Occipital lobe (tissue), 2 donors: ENCODE data around the gene CD300LD. TPM values are rescaled to one million over a fixed set of nuclear protein-coding genes. Genes with fewer than 3 reads are reported as not detected.
"Not testable (repeated sequence)": the region's sequence is repeated elsewhere in the genome, so short reads cannot be mapped to it uniquely, and the experiment has no call there.

Source experiments
- DNase-seq: peaks from one replicate; lab custom pipeline; 2025; lab: John Stamatoyannopoulos, UW
- total RNA-seq: library from RNA; depleted of rRNA; stranded (reverse); fragments of >200 nt; gene quantifications from one replicate; pipeline ENCODE4 v1.2.3, GENCODE V29; 2014

CD300LD gene
- total RNA-seq = not detected

DNA sequence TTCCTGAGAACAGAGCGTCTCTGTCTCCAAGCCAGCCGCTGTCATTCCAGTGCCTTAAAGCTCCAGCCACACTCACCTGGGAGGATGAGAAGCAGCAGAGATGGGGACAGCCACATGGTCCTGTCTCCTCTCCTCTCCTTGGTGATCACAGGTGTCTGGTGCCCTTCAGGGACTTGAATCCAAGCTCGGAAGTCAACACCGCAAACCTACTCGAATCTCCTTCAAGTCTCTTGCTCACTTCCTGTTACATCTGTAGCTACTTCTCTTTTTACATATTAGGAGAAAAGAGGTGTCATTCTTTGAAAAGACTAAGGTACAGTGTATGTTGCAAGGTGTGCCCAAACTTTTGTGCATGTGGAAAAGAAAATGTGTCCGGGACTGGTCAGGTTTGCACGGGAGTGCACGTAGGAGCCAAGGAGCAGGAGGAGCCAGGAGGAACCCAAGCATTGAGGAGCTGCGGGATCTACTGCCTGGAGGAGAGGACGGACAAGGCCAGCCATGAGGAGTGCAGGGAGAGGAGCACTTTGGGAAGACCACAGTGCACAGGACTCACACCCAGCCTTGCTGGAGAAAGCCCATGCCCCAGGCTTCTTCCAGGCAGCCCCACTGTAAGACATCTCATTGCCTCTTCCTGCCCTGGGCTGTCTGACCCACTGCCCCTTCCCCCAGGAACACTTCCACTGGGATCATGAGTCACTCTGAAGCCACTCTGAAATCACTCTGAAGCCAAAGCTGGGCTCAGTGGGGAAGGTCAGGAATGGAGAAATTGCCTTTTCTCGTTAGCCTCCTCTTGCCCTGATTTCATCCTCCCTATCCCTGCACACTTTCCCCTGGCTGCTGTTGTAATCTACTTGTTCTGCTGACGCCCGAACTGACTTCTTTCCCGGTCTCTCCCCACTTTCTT is at the start of gene CD300LD:
Gene CD300LD, minus strand, starts transcription at position 197 of the 904 bp plus-strand sequence. Its CDS starts 81 bp downstream, at position 116.
- no peak for DNase-seq

GRCh38 chr17:74641224-74641957 is 49.3 kb upstream of the CD300LD start:
- no peak for DNase-seq

- DNase-seq = no peak
Measured at GRCh38 chr17:74639704-74640151, 47.6 kb upstream of the CD300LD start.

- no peak for DNase-seq
Measured at GRCh38 chr17:74637926-74638325, 45.8 kb upstream of the CD300LD start.

DNA sequence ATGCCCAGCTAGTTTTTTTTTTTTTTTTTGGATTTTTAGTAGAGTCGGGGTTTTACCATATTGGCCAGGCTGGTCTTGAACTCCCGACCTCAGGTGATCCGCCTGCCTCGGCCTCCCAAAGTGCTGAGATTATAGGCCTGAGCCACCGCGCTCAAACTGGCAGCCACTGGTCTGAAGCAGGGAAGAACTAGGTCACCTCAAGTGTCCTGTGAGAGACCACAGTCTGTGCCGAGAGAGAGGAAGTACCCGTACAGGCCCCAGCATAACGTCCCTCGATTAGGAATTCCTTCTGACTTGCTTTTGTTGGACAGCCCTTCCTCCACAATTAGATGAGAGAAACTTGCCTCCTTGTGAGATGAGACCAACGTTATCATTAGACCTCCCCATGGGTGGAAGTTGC is 45.2 kb upstream of the CD300LD start:
- no peak for DNase-seq

DNA sequence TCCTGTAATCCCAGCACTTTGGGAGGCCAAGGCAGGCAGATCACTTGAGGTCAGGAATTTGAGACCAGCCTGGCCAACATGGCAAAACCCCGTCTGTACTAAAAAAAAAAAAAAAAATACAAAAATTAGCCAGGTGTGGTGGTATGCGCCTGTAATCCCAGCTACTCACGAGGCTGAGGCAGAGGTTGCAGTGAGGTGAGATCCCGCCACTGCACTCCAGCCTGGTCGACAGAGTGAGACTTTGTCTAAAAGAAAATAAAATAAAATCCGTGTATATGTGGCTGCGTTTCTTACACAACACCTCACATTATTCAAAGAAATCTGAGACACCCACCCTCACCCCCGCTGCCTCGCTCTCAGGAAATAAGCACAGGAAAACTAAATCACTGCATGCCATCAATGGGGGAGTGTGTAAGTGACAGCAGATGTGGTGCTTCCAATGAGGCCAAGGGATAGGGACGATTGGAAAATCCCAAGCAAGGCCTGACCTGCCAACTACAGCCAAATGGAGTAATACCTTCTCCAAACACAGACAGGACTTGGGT is 44.5 kb upstream of the CD300LD start:
- DNase-seq = not testable (repeated sequence)

DNA sequence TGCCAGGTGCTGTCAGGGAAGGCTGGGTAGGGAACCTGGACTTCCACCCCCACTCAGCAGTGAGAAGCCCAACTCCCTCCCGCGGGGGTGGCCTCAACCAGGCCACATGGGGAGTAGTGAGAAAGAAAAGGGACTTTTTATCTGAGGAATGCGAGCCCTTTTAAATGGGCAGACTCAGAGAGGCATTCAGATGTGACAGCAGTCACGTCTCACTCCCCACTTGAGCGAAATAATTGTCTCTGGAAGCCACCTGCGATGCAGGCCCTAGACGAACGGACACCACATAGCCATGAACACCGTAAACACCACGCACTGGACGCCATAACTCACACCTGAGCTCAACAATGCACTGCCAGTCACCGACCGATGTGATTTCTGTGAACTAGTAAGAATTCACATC is 43.3 kb upstream of the CD300LD start:
- DNase-seq = no peak

DNA sequence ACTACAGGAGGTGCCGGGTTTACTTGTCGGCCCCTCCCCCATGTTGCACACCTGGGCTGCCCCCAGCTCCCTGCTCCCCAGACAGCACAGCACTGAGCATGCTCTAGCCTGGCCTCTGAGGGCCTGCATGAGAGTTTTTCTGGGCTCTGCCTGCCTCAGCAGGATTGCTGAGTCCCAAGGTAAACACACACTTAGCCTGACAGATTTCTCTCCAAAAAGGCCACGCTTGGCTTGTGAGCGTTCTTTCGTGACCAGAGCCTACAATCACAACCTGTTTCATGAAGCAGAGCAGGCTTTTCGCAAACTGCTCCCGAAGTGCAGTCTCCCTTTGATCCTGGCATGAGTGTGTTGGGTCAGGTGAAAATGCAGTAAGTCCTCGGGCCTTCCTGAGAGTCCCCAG is 41.2 kb upstream of the CD300LD start:
- DNase-seq = no peak

DNA sequence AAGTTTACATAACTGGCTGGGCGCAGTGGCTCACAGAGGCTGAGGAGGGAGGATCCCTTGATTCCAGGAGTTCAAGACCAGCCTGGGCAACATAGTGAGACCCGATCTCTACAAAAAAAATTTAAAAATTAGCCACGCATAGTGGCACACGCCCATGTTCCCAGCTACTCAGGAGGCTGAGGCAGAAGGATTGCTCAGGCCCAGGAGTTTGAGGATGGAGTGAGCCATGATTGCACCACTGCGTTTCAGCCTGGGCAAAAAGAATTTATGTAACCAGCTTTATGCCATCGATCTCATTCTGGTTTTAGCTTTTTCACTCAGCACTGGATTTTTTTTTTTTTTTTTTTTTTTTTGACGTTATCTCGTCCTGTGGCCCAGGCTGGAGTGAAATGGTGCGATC is 40.5 kb upstream of the CD300LD start:
- DNase-seq = no peak

DNA sequence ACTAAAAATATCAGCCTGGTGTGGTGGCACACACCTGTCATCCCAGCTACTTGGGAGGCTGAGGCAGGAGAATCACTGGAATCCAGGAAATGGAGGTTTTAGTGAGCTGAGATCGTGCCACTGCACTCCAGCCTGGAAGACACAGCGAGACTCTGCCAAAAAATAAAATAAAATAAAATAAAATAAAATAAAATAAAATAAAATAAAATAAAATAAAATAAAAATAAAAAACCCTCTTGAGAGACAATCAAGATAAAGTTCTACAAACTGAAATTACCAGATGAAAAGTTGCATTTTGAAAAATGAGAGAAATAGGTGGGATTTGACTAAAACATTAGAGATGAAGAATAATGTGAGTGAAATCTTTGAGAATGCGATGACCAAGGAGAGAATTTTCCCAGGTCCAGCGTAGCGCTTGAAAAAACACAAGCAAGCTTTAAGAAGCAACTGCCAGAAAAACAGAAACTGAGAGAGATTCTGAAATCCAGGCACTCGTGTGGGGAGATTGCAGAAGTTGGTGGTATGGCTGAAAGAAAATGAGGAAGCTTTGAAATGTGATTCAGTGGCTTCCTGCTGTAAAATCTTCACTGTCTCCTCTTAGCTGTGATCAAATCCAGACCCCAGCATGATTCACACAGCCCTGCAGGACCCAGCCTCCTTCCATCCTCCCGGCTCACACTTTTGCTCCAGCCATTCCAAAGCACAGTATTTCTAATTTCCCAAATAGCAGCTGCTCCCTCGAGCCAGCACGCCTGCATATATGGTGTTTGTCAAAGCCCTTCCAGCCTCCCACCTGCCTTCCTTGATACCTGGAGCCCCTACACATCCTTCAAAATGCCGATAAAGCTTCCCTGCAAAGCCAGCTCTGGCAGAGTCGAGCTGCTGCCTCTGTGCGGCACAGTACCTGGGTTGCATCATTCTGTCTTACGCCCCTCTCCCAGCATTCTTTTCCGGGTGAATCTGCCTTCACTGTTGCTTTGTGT is 39.7 kb upstream of the CD300LD start:
- DNase-seq = no peak

GRCh38 chr17:74630251-74630650 is 38.2 kb upstream of the CD300LD start:
- DNase-seq = not testable (repeated sequence)

GRCh38 chr17:74625661-74626060 is 33.6 kb upstream of the CD300LD start:
- no peak for DNase-seq

DNA sequence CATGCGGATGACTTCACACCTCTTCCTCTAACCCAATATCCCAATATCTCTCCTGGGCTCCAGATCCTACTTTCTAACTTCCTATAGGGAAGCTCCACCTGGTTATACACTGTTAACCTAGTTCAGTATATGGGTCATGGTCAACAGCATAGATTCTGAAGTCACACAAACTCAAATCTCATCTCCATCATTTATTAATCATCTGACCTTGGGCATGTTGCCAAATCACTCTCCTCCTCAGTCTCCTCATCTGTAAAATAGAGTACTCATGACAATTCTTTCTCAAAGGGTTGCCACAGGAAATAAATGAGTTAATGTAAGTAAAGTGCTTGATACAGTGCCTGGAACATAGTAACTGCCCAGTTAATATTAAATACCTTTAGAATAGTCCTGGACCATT is 32.0 kb upstream of the CD300LD start:
- no peak for DNase-seq

GRCh38 chr17:74623693-74624093 is 31.6 kb upstream of the CD300LD start, which contains the start of gene CD300E:
CD300E (minus strand) TSS chr17:74623738; CDS start chr17:74623621, 117 bp downstream.
- DNase-seq = no peak

- DNase-seq = no peak
Measured at GRCh38 chr17:74619077-74619673, 27.1 kb upstream of the CD300LD start.

GRCh38 chr17:74618451-74618850 is 26.4 kb upstream of the CD300LD start:
- no peak for DNase-seq

- DNase-seq = no peak
Measured at GRCh38 chr17:74616696-74617095, 24.6 kb upstream of the CD300LD start.

DNA sequence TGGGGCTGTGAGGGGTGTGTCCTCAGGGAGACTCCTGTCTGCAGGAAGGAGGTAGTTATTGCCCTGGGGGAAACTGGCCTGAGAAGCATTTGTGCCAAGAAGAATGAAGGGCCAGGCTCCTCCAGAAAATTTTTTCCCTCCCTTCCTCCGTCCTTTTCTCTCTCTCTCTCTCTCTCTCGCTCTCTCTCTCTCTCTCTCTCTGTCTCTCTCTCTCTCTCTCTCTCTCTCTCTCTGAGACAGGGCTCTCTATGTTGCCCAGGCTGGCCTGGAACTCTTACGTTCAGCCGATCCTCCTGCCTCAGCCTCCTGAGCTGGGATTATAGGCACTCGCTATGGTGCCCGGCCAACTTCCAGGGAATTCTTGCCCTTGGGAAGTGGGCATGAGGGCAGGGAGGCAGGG is 20.0 kb upstream of the CD300LD start:
- no peak for DNase-seq

GRCh38 chr17:74610108-74610507 is 18.0 kb upstream of the CD300LD start:
- no peak for DNase-seq

DNA sequence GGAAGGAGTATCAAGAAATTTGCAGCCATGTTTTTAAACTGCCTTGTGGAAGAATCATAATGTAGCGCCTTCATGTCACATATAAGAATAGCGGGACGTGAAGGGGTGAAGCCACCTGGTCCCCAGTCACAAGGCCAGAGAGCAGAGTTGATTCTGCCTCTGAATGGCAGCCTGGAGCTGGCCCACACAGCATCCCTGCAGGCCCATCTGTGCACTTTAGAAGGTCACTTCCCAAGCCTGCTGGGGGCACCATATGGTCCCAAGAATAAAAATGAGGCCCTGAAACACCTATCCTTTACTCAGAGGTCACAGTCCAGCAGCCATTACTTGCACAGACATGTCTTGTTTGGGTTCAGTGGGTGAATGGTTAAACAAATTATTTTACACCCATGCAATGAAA is 16.4 kb upstream of the CD300LD start:
- no peak for DNase-seq

DNA sequence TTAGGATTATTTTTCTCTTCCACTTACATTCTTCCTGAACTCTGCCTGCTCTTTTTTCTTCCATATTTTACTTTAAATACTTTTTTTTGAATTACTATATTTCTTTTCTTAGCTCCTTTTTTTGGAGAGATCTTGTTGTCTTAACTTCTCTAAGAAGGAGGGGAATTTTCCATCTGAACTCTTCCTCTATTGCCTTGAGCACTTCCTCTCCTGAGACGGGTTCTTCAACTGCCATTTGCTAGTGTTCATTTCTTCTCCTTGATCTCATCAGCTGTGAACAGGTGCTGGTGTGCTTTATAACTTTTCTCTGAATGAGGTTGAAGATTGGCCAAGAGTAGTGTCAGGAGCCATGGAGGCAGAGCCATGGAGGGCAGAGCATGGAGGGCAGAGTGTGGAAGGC is 15.1 kb upstream of the CD300LD start:
- no peak for DNase-seq
